ENCODE data around the gene RTL1. TPM values are rescaled to one million over a fixed set of nuclear protein-coding genes. Genes with fewer than 3 reads are reported as not detected.

RTL1 gene
- total RNA-seq, 1 donor from 2014 or later, result not detected

DNA sequence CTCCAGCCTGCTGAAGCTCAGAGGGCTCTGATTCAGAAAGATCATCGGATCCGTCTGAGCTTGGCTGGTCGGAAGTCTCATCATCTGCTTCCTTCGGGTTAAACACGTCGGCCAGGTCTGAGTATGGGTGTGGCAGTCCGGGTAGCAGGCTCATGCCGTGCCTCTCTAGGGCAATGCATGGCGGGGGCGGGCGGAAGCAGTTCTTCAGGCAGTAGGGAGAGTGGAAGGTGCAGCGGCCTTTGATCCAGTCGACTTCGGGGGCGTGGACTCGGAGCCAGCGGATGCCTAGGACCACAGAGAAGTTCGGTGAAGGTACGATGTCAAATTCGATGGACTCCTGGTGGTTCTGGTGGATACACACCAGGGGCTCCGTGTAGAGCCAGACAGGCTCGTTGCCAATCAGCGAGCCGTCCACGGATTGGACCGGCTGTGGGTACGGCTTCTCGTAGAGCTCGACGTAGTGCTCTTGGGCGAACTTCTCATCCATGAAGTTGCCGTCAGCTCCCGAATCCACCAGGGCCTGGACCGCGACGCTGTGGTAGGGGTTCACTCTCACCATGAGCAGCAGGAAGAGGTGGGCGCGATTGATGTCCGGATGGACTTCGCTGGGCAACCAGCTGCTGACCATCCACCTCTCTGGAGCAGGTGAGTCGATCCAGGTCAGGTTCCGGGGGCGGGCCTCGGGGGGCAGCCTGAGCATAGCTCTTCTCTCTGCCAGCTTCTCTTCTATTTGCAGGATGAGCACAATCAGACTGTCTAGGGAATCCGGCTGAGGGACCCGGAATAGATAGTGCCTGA lies 20.3 kb downstream of the RTL1 start:
- no peak for DNase-seq (ENCODE audit: low spot score)
- H3K36me3 Mint-ChIP-seq (ENCODE audit: low read depth), result no peaks in the 10 kb centered on the region
- intact Hi-C loops (cut with micrococcal nuclease), result no loop called here
- peaks cover 3% of the 10 kb centered on the region for H3K27me3 Mint-ChIP-seq (ENCODE audit: low read depth)
- no peak overlapping the region for H3K4me3 Mint-ChIP-seq (ENCODE audit: low read depth)
- H3K9me3 Mint-ChIP-seq, result no peaks in the 10 kb centered on the region
- H3K4me1 Mint-ChIP-seq (ENCODE audit: low read depth), result no peaks in the 10 kb centered on the region
- H3K27ac Mint-ChIP-seq, result no peak overlapping the region

DNA sequence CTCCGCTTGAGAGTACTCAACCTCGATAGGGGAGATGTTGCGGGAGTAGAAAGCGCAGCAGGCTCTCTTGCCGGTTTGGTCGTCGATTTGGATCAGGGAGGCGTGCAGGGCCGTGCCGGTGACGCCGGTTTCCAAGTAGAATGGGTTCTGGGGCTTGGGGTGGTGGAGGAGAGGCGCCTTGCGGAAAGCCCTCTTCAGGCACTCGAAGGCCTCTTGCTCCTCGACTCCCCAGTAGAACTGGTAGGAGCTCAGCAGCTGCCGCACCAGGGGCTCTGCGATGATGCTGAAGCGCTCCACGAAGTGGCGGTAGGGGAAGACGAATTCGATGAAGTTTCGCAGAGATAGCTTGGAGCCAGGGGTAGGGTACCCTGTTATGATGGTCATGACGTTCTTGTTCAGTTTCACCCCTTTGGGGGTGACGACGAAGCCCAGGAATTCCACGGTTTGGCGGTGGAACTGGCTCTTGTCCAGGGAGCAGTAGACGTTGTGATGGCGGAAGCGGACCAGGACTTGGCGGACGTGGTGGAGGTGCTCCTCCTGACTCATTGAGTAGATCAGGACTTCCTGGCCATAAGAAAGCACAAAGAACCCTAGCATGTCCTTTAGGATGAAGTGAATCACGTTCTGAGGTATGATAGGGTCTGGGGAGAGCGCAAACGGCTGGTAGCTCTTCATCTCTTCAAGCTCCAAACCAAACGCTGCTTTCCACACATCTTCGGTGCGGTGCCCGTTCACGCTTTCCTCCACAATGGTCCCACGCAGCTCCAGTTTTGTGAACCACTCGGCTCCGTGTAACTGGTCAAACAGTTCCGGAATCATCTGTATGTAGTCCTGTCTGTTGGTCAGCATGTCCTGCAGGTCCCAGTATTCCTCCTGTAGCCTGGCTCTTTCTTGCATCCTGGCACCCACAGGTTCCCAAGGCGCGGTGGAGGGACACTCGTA lies 21.2 kb downstream of the RTL1 start:
- Mint-ChIP-seq H3K4me3 (ENCODE audit: low read depth) (no peak overlapping the region), H3K36me3 (ENCODE audit: low read depth) (no peaks in the 10 kb centered on the region), H3K4me1 (ENCODE audit: low read depth) (no peaks in the 10 kb centered on the region), H3K9me3 (no peaks in the 10 kb centered on the region), H3K27ac (no peak overlapping the region), H3K27me3 (ENCODE audit: low read depth) (no peaks in the 10 kb centered on the region)
- intact Hi-C loops (cut with micrococcal nuclease), result no loop called here
- DNase-seq (ENCODE audit: low spot score), result no peak

DNA sequence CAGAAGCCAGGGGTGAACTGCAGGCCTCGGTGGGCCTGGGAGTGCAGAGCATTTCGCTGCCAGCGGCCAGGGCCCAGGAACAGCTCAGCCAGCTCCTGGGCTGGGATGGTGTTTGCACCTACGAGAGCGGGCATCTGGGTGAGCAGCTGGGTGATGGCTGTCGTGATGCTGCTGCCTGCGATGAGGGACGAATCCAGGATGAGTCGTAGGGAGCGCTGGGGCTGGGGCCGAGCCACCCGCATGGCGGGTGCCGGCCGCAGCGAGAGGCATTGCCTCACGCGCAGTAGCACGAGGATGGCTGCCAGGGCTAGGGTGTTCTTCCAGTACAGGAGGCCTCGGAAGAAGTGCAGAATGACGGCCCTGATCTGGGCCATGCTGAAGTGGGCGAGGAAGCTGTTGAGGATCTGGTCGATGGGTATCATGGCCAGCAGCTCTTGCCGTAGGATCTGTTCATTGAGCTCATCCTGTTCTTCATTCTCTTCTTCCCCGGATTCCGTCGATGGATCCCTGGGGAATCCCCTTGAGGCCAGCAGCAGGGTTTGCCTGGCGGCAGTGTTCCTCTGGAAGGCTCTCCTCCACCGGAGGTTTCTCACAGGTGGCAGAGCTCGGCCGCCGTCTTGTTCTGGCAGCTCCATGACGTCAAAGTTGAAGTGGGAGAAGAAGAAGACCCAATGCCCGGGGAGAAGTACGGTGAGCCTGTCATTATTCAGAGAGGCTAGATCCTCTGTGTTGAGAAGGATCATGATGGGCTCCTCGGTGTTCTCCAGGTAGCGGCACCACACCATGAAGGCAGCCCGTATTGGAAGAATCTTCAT lies 22.1 kb downstream of the RTL1 start:
- Mint-ChIP-seq H3K36me3 (ENCODE audit: low read depth) (no peaks in the 10 kb centered on the region), H3K9me3 (no peaks in the 10 kb centered on the region), H3K4me1 (ENCODE audit: low read depth) (no peaks in the 10 kb centered on the region), H3K4me3 (ENCODE audit: low read depth) (no peak overlapping the region), H3K27ac (no peak overlapping the region), H3K27me3 (ENCODE audit: low read depth) (no peaks in the 10 kb centered on the region)
- intact Hi-C loops (cut with micrococcal nuclease), result no loop called here
- DNase-seq (ENCODE audit: low spot score), result no peak

DNA sequence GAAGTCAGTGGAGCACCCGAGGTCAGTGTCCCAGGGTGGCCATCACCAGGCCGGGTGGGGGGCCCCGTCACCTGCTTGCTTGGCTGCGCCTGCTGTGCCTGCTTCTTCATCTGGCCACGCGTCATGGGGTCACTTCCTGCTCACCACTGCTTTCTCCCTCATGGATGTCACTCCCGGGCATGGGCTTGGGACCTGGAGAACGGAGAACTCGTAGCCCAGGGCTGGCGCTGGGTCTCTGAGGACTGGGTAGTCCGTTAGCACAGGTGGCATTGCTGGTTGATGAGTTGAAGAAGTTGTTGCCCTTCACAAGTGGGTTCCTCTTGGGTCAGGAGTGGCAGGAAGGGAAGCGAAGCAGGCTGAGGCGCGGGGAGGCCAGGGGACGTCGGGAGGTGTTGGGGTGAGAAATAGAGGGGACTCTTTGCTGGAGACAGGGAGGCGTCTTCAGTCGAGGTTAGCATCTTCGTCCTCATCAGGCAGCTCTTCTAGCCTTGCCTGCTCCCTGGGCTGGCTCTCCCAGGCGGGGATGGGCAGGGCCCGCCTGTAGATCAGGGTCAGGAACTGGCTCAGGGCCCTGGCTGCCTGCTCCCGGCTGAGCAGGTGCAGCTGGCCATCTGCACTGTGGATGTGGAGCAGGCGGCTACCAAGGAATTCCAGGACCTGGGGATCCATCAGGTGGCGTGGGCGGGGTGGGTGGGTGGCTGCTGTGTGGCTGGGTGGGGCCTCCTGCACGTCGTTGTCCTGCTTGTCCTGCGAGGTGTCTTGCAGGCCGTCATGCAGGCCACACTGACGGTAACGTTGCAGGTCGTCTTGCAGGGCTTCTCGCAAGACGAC lies 23.0 kb downstream of the RTL1 start:
- Mint-ChIP-seq H3K27me3 (ENCODE audit: low read depth) (no peaks in the 10 kb centered on the region), H3K4me1 (ENCODE audit: low read depth) (no peaks in the 10 kb centered on the region), H3K4me3 (ENCODE audit: low read depth) (no peak overlapping the region), H3K36me3 (ENCODE audit: low read depth) (no peaks in the 10 kb centered on the region), H3K27ac (no peak overlapping the region), H3K9me3 (no peaks in the 10 kb centered on the region)
- intact Hi-C loops (cut with micrococcal nuclease), result no loop called here
- DNase-seq (ENCODE audit: low spot score), result no peak

GRCh38 chr14:100879782-100880181 lies 23.7 kb downstream of the RTL1 start:
- intact Hi-C loops (cut with micrococcal nuclease), result no loop called here
- H3K36me3 Mint-ChIP-seq (ENCODE audit: low read depth), result no peaks in the 10 kb centered on the region
- no peaks in the 10 kb centered on the region for H3K27me3 Mint-ChIP-seq (ENCODE audit: low read depth)
- no peaks in the 10 kb centered on the region for H3K9me3 Mint-ChIP-seq
- DNase-seq (ENCODE audit: low spot score), result no peak
- no peaks in the 10 kb centered on the region for H3K4me1 Mint-ChIP-seq (ENCODE audit: low read depth)
- no peak overlapping the region for H3K27ac Mint-ChIP-seq
- H3K4me3 Mint-ChIP-seq (ENCODE audit: low read depth), result no peak overlapping the region

GRCh38 chr14:100879194-100879593 lies 24.3 kb downstream of the RTL1 start:
- no peak for DNase-seq (ENCODE audit: low spot score)
- Mint-ChIP-seq H3K27me3 (ENCODE audit: low read depth) (no peaks in the 10 kb centered on the region), H3K4me1 (ENCODE audit: low read depth) (no peaks in the 10 kb centered on the region), H3K4me3 (ENCODE audit: low read depth) (no peak overlapping the region), H3K27ac (no peak overlapping the region), H3K9me3 (no peaks in the 10 kb centered on the region), H3K36me3 (ENCODE audit: low read depth) (no peaks in the 10 kb centered on the region)
- intact Hi-C loops (cut with micrococcal nuclease), result no loop called here

DNA sequence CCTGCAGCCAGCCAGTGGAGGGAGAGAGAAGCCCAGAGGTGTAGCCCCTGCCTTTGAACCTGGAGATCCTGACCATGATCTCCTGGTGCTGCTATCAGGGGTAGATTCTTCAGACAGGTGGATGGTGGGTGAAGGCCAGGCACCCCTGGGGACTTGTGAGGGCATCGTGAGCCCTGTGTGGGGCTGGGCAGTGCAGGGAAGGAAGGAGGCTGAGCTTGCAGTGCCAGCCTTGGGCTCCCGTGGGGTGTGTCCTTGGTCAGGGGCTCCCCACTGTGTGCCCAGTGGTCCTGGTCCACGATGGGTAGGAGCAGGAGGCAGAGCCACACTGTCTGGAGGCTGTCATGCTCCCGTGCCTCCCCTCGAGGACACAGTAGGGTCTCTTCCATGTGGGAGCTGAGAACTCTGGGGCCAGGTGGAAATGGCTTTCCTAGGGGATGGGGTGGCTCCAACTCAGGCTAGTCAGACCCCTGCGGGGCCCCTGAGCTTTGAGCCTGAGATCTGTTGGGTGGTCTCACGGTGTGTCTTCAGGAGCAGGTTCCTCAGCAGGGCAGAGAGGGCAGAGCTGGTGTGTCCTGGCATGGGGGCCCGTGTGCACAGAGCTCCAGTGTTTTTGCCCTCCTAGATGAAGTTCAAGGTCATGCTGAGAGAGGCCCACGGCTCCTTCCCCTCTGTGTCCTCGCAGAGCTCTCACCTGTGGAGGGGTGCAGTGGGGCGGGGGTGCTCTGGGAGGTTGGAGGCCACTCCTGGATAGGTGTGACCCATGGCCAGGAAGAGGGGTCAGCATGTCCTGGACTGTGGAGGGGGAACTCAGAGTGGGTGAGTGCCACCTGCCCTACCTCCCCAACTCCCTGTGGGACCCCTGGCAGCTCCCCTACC lies 25.0 kb downstream of the RTL1 start:
- DNase-seq (ENCODE audit: low spot score), result no peak
- H3K27ac Mint-ChIP-seq, result no peak overlapping the region
- no peaks in the 10 kb centered on the region for H3K36me3 Mint-ChIP-seq (ENCODE audit: low read depth)
- no peaks in the 10 kb centered on the region for H3K4me1 Mint-ChIP-seq (ENCODE audit: low read depth)
- intact Hi-C loops (cut with micrococcal nuclease), result no loop called here
- no peaks in the 10 kb centered on the region for H3K27me3 Mint-ChIP-seq (ENCODE audit: low read depth)
- H3K4me3 Mint-ChIP-seq (ENCODE audit: low read depth), result no peak overlapping the region
- H3K9me3 Mint-ChIP-seq, result no peaks in the 10 kb centered on the region

DNA sequence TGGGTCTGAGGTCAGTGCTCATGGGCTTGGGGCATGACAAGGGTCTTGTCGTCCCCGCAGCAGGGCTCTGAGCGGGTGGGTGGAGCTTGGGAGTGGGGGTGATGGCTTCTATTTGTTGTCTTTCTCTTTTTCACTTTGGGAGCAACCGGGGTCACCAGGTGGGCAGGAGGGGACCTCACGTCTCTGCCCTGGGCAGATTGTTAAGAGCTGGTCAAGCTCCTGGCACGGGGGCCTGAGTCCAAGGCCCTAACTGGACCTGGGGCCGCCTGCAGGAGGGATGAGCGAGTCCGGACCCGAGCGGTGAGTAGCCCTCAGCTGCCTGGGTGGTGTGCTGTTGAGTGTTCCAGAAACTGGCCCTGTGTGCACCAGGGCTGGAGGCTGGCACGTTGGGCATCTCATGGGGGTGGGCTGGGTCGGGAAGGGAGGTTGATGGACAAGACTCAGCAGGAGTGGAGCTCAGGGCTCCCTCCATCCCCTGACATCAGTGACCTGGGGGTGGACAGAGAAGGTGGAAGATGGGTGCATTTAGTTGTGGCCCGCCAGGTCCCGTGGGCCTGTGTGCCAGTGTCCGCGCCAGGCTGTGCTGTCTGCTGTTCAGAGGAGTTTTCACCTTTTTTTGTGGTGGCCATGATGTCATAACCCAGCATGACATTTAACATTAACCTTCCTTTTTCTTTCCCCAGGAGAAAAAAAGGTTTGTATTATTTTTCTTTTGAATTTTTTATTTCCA lies 27.5 kb downstream of the RTL1 start:
- no peak for DNase-seq (ENCODE audit: low spot score)
- Mint-ChIP-seq H3K4me3 (ENCODE audit: low read depth) (no peak overlapping the region), H3K36me3 (ENCODE audit: low read depth) (no peaks in the 10 kb centered on the region), H3K4me1 (ENCODE audit: low read depth) (no peaks in the 10 kb centered on the region), H3K9me3 (no peaks in the 10 kb centered on the region), H3K27ac (no peak overlapping the region), H3K27me3 (ENCODE audit: low read depth) (no peaks in the 10 kb centered on the region)
- intact Hi-C loops (cut with micrococcal nuclease), result no loop called here

DNA sequence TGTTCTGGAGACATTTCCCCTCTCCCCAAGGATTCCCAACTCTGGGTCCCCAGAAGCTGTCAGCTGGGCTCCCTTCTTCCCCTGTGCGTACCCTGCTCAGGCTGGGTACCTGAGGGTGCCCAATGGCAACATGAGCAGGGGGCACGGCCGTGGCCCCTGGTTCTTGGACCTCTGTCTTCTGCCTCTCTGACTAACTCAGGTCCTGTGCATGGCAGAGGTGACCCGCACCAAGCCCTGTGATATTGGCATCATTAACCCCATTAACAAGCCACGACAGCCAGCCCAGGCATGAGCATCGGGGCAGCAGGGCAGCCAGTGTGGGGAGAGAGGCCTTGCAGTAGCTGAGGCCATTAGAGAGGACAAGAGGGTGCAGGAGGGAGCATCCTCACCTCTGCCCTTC lies 28.4 kb downstream of the RTL1 start:
- no peak overlapping the region for H3K27ac Mint-ChIP-seq
- no peak overlapping the region for H3K4me3 Mint-ChIP-seq (ENCODE audit: low read depth)
- no peaks in the 10 kb centered on the region for H3K27me3 Mint-ChIP-seq (ENCODE audit: low read depth)
- H3K9me3 Mint-ChIP-seq, result no peaks in the 10 kb centered on the region
- no peaks in the 10 kb centered on the region for H3K36me3 Mint-ChIP-seq (ENCODE audit: low read depth)
- intact Hi-C loops (cut with micrococcal nuclease), result no loop called here
- H3K4me1 Mint-ChIP-seq (ENCODE audit: low read depth), result no peaks in the 10 kb centered on the region
- no peak for DNase-seq (ENCODE audit: low spot score)

- DNase-seq (ENCODE audit: low spot score), result no peak
- no peaks in the 10 kb centered on the region for H3K36me3 Mint-ChIP-seq (ENCODE audit: low read depth)
- no peaks in the 10 kb centered on the region for H3K27me3 Mint-ChIP-seq (ENCODE audit: low read depth)
- intact Hi-C loops (cut with micrococcal nuclease), result no loop called here
- no peaks in the 10 kb centered on the region for H3K9me3 Mint-ChIP-seq
- H3K4me1 Mint-ChIP-seq (ENCODE audit: low read depth), result no peaks in the 10 kb centered on the region
- H3K4me3 Mint-ChIP-seq (ENCODE audit: low read depth), result no peak overlapping the region
- H3K27ac Mint-ChIP-seq, result no peak overlapping the region
Observed at GRCh38 chr14:100874411-100875091, 29.0 kb downstream of the RTL1 start.

GRCh38 chr14:100874051-100874410 lies 29.5 kb downstream of the RTL1 start:
- Mint-ChIP-seq H3K9me3 (no peaks in the 10 kb centered on the region), H3K36me3 (ENCODE audit: low read depth) (no peaks in the 10 kb centered on the region), H3K27ac (no peak overlapping the region), H3K4me1 (ENCODE audit: low read depth) (no peaks in the 10 kb centered on the region), H3K4me3 (ENCODE audit: low read depth) (no peak overlapping the region), H3K27me3 (ENCODE audit: low read depth) (no peaks in the 10 kb centered on the region)
- intact Hi-C loops (cut with micrococcal nuclease), result no loop called here
- DNase-seq (ENCODE audit: low spot score), result no peak

Data from activated T-helper 2 cell treated with anti-CD3 and anti-CD28 coated beads, Interferon-gamma antibody, Interleukin-2, Interleukin-4, amounts not matched to agents 10 μg/mL and 5 μg/mL and 100 μg/mL, durations not matched to agents 14 hours and 24 hours and 36 hours (primary cell).